CD4-positive, alpha-beta T cell treated with Interleukin-6 at 100 ng/mL for 8 hours (primary cell): ENCODE measurements around the gene BOK.

ENCODE experiments used
- DNase-seq: peaks from one replicate; pipeline ENCODE4 v3.0.0-alpha.2; 2020; ENCODE audit warnings: mixed read lengths, low spot score

BOK gene

DNA sequence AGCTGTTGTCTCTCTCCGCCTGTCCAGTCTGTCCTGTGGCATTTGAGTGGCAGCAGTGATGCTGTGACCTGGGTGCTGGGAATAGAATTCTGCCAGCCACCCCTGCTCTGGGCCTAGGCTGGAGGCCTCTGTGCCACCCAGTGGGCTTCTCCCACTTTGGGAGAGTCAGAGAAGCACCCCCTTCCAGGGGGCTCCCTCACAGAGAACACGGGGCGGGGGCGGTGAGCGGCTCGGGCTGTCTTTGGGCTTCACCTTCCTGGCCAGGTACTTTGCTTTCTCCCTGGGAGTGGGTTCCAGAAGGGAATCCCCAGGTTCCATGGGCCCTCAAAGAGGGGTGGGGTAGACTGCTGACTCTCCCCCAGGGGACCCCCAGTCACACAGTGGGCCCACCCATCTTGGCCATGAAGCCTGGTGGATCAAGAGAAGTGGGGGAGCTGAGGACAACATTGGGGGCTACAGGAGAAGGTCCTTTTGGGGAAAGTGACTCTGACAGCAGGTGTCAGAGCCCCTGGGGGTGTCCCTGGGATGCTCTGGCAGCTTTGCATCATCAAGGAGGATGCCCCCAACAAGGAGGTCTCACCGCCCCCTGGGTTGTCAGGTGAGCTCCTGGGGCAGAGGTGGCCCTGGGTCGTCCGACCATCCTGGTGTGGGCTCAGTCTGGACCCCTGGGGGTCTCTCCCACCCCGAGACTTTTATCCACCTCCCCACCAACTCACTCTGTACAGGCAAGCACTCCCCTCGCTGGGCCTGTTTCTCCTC lies 18.8 kb upstream of the BOK start:
- DNase-seq, result no peak

DNA sequence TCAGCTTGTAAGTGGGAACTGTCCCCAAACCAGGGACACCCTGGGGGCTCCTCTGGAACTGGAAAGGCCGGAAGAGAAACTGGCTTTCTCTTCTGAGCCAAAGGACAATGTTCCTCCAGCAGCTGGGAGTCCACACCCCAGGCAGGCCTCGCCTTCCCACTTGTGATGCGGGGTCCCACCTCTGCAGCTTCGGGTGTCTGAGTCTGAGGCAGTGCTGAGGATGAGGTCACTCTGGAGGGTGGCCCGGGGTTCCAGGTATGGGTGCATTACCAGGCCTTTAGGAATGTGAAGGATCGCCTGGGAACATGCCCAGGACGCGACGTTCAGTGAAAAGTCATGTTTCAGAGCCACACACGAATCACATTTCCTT lies 18.2 kb upstream of the BOK start:
- no peak for DNase-seq

DNA sequence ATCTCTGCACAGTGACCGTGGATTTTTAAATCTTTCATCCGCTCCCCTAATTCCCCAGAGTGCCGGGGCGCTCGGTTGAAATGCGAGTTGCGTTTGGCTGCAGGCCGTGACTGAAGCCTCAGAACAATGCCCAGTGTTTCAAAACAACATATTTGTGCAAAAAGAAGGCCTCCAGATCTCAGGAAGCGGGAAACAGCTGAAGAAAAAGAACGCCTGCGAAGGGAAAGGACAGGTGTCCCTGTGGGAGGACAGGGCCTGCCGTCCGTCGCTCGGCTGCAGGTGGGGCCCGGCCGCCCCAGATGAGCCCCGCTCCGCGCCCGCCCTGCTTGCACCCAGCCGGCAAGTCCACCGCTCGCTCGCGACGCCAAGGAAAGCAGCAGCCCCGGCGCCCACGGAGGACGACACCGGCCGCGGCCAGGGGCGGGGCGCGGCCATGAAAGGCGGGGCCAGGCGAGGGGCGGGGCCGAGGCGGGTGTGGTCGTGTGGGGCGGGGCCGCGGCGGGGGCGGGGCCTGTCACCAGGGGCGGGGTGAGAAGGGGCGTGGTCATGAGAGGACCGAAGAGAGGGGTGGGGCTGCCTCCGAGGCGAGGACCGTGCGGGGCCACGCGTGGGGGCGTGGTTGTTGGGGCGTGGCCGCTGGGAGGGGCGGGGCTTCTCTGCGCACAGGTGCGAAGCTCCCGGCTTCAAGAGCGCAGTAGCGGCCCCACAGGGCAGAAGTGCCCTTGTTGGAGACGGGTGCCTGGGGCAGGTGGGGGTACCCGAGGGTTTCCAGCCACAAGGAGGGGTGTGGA lies 17.6 kb upstream of the BOK start:
- DNase-seq, result peak; percentile 31

DNA sequence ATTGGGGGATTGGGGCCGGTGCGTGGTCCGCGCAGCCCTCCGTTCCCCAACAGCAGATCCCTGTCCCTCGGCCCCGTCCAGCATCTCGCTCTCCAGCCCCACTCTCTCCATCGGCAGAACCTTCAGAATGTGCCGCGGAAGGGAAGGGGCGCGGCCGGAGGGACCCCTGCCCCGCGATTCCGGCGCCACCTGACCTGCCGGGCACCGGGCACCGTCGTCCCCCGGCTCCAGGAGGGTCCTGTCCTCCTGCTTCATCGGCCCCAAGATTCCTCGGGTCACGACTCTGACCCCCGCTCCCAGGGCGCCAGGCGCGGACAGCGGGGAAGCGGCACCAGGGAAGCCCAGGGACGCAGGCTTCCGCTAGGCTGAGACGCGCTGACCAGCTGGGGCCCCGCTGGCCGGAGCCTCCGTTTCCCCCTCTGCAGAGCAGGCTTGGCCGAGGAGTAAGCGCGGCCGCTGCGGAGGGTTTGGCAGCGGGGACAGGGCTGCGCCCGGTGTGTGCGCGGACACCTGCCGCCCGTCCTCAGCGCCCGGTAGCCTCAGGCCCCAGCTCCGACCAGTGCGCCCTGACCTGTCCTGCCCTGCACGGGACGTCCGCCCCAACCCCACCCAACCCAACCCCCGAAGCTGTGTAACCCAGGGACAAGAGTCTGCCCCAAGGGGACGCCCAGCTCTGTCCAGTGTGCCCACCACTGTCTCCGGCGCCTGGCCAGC lies 16.8 kb upstream of the BOK start:
- DNase-seq, result no peak

DNA sequence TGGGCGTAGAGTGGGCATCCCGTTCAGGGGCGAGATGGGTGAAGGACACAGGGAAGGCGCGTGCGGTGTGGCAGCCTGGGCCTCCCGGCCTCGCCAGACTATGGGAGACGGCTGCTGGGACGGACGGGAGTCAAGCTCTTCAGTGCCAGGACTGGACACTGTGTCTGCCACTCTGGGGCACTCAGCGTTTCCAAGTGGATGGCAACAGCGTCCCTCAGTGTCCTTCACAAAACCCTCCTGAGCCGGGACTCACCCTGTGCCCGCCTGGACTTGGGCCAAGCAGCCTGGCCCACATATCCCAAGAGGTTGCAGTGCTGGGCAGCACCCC lies 16.3 kb upstream of the BOK start:
- DNase-seq, result no peak

DNA sequence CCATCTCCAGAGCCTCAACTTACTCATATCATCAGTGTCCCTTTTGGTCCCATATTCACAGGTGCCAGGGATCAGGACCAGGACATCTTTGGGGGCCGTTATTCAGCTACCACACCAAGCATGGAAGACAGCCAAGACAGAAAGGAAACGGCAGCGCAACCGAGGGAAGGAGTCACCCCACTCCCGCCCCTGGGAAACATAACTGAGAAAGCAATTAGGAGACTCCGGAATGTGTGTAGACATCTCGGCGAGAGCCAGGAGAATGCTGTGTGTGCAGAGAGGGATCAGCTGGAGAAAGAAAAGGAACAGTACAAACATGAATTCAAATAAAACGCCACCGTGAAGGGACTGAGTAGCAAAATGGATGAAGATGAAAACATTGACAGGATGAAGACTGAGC lies 13.4 kb upstream of the BOK start:
- DNase-seq, result no peak

DNA sequence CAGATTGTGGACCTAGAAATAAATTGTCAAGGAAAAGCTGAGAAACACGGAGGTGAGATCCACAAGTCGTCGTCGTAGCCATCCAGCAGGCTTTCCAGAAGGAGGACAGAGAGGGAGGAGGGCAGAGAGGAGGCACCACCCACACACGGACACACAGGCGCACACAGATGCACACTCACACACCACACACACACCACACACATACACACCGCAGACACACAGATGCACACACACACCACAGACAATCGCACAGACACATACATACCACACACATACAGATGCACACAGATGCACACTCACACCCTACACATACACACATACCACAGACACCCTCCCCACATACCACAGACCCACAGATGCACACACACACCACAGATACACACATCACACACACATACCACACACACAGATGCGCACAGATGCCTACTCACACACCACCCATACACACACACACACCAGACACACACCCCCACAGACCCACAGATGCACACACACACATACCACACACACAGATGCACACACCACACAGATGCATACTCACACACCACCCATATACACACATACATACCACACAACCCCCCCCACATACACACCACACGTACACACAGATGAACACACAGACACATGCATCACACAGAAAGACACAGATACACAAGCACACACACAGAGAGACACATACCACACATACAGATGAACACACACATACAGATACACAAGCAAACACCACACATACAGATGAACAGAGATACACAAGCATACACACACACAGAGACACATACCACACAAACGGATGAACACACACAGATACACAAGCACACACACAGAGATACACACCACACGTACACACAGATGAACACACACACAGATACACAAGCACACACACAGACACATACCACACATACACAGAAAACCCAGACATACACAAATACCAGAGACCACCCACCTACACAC lies 12.7 kb upstream of the BOK start:
- DNase-seq, result no peak

DNA sequence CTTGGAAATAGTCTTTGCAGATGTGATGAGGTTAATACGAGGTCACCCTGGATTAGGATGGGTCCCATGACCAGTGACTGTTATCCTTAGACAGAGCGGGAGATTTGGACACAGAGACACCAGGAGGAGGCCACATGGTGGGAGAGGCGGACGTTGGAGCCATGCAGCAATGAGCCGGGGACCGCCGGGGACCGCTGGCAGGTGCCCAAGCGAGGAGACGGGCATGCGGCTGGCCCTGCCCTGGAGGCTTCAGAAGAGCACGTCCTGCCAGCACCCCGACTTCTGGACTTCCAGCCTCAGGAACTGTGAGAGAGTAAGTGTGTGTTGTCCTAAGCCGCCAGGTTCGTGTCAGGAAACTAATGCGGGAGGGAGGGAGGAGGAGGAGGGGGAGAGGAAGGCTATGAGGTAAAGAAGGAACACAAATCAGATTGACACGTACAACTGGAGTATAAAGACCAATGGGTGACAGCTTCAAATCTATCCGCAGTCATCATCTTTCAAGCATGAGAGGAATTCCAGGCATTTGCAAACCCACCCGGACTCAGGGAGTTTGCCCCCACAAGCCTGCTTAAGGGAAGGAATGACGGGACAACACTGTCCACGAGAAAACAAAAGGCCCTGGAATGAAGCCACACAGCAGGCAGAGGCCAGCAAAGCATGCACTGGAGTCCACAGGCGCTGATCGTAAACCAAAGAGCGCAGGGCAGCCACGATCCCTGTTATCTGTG lies 11.6 kb upstream of the BOK start:
- DNase-seq, result no peak

DNA sequence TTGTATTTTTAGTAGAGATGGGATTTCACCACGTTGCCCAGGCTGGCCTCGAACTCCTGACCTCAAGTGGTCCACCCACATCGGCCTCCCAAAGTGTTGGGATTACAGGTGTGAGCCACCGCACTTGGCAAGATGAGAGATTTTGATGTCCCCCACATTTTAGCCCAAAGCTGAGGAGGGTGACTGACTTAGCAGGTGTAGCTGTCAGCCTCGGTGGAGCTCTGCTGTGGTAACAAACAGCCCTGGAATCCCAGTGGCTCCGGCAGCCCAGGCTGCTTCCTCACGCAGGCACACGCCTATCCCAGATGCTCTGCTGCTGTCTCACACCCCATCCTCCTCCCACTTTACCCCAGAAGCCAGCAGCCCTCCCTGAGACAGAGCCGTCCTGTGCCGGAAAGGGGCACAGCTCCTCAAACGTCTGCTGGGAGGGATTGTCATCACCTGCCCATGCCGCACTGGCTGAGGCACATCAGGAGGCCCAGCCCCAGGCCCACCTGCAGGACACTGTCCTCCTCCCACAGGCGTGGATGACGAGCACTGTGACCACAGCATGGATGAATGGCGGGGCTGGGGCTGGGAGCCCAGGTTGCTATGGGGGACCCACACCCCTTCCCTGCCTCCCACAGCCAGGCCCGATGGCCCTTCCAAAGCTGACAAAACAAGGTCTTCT lies 10.6 kb upstream of the BOK start:
- DNase-seq, result no peak

DNA sequence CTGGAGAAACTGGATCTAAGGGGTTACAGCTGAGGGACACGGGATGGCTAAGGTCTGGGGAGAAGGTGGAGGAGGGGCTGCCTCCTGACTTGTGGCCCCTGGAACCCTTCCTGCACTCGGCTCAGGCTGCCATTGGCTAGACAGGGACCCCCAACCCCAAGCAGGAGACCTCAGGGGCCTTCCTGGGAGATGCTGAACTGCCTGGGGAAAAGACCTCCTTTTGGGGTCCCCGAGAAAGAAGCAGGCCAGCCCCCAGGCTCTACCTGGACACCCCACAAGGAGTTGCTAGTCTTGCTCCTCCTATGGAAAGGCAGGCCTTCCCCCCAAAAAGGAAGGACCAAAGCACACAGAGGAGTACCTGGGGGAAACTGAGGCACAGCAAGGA lies 10.1 kb upstream of the BOK start:
- DNase-seq, result no peak

DNA sequence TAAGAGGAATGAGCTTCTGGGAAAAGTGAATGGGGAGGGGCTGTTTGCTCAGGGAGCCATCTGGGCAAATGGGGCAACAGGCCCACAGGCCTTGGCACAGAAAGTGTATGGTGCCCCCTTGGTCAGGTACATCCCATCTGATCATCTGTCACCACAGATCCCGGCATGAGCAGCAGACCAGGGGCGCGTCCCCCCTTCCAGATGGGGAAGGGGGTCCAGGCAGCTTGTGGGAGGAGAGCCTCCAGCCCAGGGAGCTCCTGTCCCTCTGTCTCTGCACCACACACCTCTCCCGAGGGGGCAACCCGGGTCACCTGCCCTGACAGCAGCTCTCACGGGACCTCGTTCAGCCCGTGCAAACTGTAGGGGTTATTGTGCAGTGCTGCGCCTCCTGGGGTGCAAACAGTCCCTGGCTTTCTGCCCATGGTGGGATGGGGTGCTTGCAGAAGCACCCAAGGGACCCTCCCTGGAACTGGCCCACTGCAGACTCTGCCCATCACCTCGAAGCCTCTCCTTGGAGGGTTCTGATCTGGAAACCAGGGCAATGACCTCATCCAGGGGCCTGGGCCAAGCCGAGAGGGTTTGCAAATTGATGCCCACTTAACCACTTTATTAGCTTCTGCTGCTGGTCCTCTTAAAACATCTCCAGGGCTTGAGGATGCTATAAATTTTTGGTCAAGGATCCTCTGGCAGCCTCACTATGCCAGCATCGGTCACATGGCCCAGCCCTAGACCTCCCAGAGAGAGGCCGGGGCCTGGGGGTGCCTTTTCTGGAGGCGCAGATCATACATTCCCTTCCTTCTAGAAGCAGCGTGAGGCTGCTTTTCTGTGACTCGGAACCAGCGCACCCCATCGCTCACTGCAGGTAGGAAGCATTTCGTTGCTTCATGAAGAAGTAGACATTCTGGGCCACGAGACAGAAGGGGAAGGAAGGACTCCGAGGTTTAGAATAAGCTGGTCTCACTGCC lies 7.6 kb upstream of the BOK start:
- DNase-seq, result no peak

DNA sequence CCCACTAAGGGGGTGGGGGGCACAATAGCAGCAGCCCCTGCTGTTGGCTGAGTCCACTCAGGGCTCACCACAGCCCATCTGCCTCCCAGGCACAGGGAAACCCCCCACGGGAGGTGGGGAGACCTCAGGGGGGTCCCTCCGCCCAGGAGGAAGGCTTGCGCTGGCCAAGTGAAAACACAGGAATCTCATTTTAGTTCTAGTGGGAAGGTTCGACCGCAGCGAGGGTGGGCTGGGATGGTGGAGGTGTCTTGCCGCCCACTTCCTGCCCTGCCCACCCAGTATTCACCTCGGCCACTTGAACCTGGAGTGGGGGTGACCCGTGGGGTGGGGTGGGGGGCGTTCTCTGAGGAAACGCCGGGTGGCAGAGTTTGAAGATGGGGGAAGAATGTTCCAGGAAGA lies 6.9 kb upstream of the BOK start:
- DNase-seq, result no peak

DNA sequence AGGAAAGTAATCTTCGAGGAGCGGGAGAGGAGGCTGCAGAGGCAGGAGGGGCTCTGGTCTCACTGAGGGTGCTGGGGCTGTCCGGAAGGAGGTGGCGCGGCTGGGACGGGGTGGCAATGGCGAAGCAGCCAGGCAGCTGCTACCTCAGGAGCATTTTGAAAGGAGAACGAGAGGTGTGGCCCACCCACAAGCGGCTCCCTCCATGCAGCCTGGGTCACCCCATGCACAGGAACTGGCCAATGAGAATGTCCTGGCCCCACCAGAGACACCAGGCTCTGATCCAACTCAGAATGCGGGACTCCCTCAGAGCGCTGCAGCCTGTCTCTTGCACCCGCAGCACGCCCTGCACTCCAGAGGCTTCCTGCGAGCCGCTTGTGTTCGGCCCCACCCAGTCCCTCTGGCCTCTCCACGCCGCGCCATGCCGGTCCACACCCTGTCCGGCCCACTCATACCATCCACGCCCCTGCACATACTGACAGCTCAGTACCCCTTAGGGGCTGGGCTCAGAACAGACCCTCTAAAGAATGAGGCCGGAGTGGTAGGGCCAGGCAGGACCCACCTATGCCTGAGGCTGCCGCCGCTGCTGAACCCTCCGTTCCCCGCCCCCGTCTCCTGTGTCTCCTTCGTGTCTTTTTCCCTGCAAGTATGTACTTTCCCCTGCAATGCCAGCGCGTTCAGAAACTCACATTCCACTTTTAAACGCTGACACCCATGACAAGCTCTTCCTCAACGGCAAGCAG lies 6.4 kb upstream of the BOK start:
- no peak for DNase-seq

DNA sequence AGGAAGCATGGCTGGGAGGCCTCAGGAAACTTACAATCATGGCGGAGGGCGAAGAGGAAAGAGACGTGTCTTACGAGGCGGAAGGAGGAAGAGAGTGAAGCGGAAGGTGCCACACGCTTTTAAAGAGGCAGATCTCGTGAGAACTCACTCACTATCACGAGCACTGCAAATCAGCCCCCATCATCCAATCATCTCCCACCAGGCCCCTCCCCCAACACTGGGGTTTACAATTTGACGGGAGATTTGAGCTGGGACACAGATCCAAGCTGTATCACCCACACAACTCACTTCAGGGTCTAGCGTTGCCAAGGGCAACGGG lies 5.1 kb upstream of the BOK start:
- DNase-seq, result no peak

DNA sequence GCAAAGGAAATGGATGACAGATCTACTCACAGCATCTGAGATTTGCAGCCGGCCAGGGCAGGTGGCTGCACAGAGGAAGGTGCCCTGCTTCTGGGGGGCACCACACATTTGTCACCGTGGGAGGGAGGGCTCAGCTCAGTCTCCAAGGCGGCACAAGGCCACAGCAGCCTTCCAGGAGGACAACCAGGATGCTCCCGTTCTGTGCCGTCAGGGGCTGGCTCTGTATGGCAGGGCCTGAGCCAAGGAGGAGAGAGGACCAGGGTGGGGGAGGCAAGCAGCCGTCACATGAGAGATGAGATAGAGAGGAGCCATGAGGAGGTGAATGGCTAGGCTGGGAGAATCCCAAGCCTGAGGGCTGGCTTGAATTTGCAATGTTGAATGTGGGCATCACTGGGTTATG lies 4.6 kb upstream of the BOK start:
- no peak for DNase-seq

DNA sequence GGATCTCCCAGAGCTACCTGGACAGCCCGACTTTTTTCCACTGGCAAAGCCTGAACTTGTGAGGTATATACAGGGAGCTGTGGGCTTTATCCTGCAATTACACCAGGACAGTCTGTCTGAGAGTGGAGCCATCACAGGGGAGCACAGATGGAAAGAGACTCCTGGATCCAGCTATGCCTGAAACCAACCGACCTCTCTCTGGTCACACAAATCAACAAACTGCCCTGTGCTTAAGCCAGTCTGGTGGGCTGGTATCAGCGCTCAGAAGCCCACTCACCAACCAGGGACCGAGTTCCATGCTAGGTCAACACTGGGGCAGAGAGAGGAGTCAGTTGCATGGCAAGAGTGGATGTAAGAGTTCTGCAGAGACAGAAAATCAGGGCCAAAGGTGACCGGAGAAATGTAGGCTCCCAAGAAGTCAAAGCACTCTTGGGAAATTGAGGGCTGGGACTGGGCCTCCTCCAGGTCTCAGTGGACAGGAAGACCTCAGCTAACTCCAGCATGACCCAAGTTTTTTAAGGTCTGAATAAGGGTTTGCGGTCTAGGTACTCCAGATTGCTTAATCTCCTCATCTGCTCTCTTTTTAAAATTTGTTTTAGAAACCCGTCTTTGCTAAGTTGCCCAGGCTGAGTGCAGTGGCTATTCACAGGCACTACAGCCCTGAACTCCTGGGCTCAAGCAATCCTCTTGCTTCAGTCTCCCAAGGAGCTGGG lies 3.8 kb upstream of the BOK start:
- no peak for DNase-seq

DNA sequence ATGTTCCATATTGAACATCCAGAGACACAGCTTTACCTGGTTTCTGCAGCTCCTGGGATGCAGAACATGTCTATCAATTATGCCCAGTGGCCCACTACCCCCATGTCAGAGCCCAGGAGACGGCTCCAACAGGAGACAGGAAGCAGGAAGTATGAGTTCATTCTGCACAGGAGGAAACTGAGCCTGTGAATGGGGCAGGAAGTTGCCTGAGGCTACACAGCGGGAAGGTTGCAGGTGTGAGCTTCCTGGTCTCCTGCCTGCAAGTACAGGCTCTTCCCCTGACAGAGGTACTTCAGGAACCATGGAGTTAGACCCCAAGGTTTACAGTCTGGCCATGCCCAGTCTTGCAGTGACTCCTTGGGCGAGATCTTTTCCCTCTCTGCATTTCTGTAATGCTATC lies 2.8 kb upstream of the BOK start:
- no peak for DNase-seq

DNA sequence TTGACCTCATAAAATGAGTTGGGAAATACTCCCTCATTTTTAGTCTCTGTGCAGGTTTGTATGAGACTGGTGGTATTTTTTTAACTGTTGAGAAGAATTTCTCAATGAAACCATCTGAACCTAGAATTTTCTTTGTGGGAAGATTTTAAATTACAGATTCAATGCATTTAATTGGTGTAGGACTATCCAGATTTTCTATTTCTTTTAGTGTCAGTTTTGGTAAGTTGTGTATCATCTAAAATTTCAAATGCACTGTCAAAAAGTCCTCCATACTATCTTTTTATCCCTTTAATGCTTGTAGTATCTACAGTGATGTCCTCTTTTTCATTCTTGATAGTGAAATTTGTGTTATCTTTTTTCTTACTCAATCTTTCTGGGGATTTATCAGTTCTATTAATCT lies 1.8 kb upstream of the BOK start:
- DNase-seq, result no peak
